HG03095 (cell line): ENCODE data around the gene RSAD1.

Source experiments
- ATAC-seq: cut with Tn5 transposase; IDR thresholded peaks from one replicate; pipeline ENCODE4 v1.9.1; 2021; ENCODE audit warnings: moderate library complexity; ENCODE audit not compliant: unreplicated experiment

The RSAD1 gene

GRCh38 chr17:50517011-50517410, 38.4 kb downstream of the RSAD1 start:
- no peak for ATAC-seq

DNA sequence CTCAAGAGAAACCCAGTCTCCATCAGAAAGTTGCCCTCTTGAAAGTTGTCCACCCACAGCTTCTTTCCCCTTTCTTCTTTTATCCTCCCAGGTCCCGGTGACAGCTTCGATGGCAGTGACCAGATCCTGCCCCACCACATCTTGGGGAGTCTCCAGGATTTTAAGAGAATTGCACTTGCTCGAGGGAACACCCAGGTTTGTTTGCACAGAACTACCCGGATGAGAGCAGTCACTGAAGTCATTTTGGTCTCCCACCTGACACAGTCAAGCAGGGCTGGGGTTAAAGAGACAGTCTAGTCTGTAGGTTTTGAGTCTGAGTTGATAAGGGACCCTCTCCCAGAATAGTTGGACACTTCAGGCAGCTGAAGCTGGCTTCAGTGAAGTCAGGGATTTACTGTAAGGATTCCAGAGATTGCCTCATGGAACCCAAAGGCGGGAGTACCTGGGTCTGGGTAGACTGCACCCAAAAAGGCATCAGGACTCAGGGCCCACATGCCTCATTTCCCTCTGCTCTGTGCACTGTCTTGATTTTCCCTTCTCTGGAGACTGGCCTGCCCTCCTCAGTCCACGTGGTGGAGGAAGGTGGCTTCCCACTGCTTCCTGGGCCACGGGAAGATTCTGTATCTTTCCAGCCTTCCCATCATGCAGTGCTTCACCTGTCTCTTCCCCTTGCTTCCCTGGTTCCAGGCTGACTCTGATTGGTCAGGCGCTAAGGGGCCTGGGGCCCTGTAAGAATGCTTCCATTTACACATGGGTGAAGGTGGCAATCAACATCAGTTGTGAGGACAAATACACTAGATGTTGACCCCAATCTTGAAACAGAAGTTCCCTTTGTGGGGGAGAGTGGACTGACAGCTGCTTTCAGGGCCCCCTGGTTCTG, 39.1 kb downstream of the RSAD1 start:
- no peak for ATAC-seq

DNA sequence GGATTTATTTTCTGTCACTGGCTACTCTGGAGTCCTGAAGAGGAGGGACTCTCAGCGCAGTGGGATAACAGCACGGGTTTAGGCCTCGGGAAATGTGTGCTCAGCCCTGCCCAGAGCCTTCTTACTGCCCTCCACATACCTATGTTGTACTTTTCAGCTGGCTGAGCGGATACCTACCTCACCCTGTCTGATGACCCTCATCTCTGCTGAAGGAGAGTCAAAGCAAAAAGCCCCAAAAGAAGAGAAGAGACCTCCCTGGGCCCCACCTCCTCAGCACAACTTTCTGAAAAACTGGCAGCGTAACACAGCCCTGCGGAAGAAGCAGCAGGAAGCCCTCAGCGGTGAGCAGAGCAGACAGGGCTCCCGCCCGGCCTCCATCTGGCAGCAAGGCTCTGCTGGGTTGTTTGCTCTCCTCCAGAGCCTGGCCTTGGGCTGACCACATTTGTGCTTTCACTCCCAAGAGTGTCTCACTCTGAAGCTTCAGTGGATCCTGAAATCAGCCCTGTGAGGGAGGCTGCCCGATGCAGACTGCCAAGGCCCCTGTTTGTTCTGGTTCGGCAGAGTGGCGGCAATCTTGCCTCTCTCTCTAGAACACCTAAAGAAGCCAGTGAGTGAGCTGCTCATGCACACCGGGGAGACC, 39.8 kb downstream of the RSAD1 start:
- ATAC-seq: no peak

GRCh38 chr17:50519141-50519834, 40.6 kb downstream of the RSAD1 start:
- ATAC-seq: no peak

DNA sequence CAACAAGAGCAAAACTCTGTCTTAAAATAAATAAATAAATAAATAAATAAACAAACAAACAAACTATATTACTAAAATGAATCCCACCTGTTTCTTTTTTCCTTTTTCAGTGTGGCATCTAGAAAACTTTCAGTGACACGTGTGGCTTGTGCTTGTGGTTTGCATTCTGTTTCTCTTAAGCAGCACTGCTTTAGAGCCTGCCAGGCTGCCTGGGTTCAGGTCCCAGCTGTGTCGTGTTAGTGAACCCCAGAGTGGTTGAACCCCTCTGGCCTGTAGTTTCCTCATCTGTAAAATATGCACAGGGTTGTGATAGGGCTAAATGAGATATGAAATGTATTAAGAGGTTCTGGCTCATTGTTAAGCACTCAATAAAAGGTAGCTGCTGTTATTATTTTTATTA, 41.8 kb downstream of the RSAD1 start:
- no peak for ATAC-seq

DNA sequence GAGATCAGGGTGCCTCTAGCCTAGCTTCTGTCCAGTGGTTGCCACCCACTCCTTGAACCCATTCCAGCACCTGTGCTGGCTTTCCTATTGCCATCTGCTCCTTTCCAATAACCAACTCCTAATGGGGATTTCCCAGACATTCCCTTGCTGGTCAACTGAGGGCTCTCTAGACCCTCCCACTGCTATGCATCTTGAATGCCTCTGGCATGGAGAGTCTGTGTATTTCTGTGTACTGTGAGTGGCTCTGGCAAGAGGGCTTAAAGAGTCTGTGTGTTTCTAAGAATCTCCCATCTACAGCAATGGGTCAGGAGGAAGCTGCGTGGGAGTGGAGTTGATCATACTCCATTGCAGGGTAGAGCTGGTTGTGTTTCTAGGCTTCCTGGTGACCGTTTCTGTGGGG, 42.9 kb downstream of the RSAD1 start:
- ATAC-seq: no peak

DNA sequence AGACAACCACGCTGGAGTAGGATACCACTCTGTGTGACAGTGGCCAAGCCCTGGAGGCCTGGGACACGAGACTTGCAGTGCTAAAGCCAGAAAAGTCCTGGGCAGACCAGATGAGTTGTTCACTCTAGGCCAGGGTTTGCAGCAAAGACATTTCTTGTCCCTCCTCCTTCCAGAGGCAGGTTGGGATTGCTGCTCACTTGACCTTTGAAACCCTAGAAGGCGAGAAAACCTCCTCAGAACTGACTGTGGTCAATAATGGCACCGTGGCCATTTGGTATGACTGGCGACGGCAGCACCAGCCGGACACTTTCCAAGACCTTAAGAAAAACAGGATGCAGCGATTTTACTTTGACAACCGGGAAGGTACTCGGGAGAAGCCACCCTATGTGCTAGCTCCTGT, 44.1 kb downstream of the RSAD1 start:
- ATAC-seq: no peak

DNA sequence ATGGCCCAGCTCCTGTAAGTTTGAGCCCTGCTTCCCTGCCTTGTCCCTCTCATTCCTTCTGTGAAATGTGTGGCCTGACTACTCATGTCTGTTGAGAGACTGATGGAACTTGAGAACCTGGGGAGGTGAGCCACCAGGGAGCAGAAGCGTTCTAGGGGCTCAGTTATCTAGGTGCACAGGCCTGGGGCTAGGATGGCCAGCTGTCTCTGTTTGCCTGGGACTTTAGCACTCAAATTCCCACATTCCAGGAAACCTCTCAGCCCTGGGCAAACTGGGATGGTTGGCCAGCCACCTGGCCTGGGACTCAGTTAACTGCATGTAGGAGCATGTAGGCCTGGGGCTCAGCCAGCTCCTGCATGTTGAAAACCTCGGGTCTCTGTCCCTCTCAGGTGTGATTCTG, 44.5 kb downstream of the RSAD1 start:
- no peak for ATAC-seq

GRCh38 chr17:50524838-50525237, 46.2 kb downstream of the RSAD1 start:
- no peak for ATAC-seq

- ATAC-seq: no peak
Observed at GRCh38 chr17:50527155-50527762, 48.6 kb downstream of the RSAD1 start.

DNA sequence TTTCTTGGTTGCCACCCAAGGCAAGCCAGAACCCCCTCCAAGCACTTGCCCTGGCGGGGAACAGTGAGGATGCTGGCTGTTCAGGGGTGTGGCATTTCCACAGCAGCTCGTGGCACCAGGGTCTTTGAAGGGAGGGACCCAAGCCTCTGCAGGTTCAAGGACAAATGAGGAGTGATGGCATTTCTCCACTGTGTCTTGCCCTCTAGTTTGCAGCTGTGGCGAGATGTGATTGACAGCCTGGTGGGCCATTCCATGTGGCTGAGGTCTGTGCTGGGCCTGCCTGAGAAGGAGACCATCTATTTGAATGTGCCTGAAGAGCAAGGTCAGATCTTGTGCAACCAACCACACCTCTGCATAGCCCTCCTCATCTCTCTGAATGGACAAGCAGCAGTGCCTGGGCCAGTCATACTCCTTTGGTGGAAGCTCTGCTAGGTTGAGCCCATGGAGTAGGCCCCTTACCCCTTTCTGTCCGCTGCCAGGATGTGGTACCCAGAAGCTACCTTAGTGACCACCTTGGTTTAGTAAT, 49.4 kb downstream of the RSAD1 start:
- no peak for ATAC-seq

GRCh38 chr17:50529849-50530248, 51.2 kb downstream of the RSAD1 start:
- no peak for ATAC-seq

DNA sequence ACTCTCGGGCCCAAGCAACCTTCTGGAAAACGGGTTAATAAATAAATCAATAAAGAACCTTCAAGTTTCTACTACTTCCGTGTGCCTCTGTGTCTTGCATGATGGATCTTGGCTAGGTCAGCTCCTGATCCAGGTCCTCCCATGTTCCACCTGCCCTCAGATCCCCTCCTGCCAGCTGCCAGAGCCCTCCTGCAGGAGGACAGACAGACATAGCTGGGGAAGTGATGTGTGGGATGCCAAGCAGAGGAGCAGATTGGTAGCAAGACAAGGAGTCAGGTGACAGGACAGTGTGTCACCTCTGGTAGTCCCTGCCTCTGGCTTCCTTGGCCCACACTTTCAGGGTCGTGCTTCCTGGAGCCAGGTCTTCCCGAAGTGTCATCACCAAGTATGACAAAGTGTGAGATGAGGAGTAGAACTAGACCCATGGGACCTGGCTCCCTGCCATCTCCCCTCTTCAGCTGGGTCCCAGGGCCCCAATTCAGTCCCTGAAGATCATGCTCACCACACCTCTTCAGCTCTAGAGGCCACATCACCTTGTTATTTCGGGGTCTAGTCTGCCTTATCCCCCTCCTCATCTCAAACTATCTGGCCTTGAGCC, 52.9 kb downstream of the RSAD1 start:
- no peak for ATAC-seq

DNA sequence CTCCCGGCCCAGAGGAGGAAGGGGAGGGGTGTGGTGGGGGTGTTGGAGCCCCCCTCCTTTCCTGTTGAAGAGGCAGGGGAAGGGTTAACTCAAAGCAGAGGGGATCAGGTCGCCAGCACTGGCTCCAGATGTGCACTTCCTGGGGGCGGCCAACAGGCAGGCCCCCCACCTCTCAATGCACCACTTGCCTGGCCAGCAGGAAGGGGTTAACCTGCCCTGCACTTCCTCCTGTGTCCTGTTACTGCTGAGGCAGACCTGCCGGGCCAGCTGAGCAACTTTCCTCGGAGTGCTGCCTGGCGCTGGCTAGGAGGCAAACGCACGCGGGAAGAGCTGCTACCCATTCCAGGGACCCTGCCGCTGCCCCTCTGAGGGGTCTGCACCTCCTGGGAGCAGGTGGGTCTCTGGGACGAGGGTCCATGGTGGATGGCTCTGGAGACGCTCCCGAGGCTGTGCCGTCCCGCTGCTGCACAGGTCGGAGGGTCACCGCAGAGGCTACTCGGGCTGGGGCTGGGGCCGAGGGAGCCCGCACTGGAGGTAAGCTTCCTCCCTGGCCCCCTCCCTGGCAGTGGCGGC, 53.9 kb downstream of the RSAD1 start, which contains the start of gene EPN3:
EPN3 (plus strand) TSS at position 284 of the 573 bp plus-strand sequence. CDS start 3,822 bp downstream, outside the sequence.
- no peak for ATAC-seq

- ATAC-seq: no peak
Observed at GRCh38 chr17:50533185-50533584, 54.5 kb downstream of the RSAD1 start.

DNA sequence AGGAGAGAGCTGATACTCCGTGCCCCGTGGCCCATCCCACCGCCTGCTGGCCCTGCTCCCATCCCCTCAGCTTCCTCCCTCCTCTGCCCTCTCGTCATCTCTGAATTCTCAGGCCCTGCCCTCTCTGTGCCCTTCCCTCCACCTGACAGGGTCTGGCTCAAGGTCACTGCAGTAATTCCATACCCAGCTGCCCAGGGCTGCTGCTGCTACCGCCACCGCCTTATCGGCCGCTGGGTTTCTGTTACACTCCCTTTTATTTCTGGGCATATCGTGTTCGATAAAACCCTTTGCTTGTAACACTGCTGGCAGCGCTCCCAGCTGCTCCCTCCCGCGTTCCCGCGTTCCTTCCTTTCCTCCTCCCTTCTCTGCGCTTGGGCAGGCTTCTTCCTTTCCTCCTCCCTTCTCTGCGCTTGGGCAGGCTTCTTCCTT, 55.1 kb downstream of the RSAD1 start:
- no peak for ATAC-seq

GRCh38 chr17:50534222-50534978, 55.7 kb downstream of the RSAD1 start:
- no peak for ATAC-seq

DNA sequence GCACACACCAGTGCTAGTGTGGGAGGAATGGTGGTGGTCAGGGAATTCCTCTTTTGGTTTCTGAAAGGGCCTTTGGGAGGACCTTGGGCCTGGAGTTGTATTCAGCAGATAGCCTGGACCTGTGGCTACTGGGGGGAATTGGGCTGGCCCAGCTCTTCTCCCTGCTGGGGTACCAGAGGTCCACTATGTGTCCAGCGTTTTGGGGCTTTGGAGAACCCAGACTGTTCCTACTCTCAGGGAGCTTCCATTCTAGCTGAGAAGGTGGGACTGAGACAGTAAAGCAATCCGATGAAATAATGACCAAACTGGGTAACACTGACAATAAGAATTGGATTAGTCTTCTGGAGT, 56.3 kb downstream of the RSAD1 start:
- no peak for ATAC-seq

- no peak for ATAC-seq
Observed at GRCh38 chr17:50535407-50535806, 56.7 kb downstream of the RSAD1 start.
